ENCODE measurements around the gene PHACTR2. TPM values are rescaled to one million over a fixed set of nuclear protein-coding genes. Genes with fewer than 3 reads are reported as not detected.
"Not testable (repeated sequence)": the region's sequence is repeated elsewhere in the genome, so short reads cannot be mapped to it uniquely, and the experiment has no call there.

Gene PHACTR2
- total and polyA plus RNA-seq, 4 donors = 8.8 to 157 (median 35.3) TPM

- Histone ChIP-seq H3K4me1 (ENCODE audit: control insufficient read depth, insufficient read depth, low read length) (peaks cover 3% of the 10 kb centered on the region), H3K27ac (ENCODE audit: low read depth, low read length) (no peak overlapping the region), H3K9me3 (ENCODE audit: control insufficient read depth, insufficient read depth, low read length) (no peaks in the 10 kb centered on the region), H3K4me3 (ENCODE audit: low read depth, low read length) (no peak overlapping the region), H3K27me3 (ENCODE audit: control insufficient read depth, insufficient read depth, low read length) (no peaks in the 10 kb centered on the region), H3K36me3 (ENCODE audit: control insufficient read depth, insufficient read depth, low read length) (peaks cover 3% of the 10 kb centered on the region)
- DNase-seq (ENCODE audit: low read depth in 4 of 6, low spot score in 6 of 6) = no peak
- 95% methylated on average over 3 of the region's 4 CpGs for WGBS (ENCODE audit: insufficient coverage)
These were observed 161.4 kb downstream of the PHACTR2 start for GRCh38 chr6:143839196-143839595.

GRCh38 chr6:143840595-143841265 lies 163.0 kb downstream of the PHACTR2 start:
- 97% methylated on average over 3 of the region's 6 CpGs for WGBS (ENCODE audit: insufficient coverage)
- Histone ChIP-seq H3K9me3 (ENCODE audit: control insufficient read depth, insufficient read depth, low read length) (no peaks in the 10 kb centered on the region), H3K27me3 (ENCODE audit: control insufficient read depth, insufficient read depth, low read length) (no peaks in the 10 kb centered on the region), H3K4me3 (ENCODE audit: low read depth, low read length) (no peak overlapping the region), H3K4me1 (ENCODE audit: control insufficient read depth, insufficient read depth, low read length) (peaks cover 3% of the 10 kb centered on the region), H3K27ac (ENCODE audit: low read depth, low read length) (no peak overlapping the region), H3K36me3 (ENCODE audit: control insufficient read depth, insufficient read depth, low read length) (peaks cover 10% of the 10 kb centered on the region)
- no peak for DNase-seq (ENCODE audit: low read depth in 4 of 6, low spot score in 6 of 6)

- Histone ChIP-seq H3K4me3 (ENCODE audit: low read depth, low read length) (peak overlapping the region; percentile 85), H3K27ac (ENCODE audit: low read depth, low read length) (peak overlapping the region; percentile 97), H3K4me1 (ENCODE audit: control insufficient read depth, insufficient read depth, low read length) (peaks cover 3% of the 10 kb centered on the region), H3K9me3 (ENCODE audit: control insufficient read depth, insufficient read depth, low read length) (no peaks in the 10 kb centered on the region), H3K27me3 (ENCODE audit: control insufficient read depth, insufficient read depth, low read length) (no peaks in the 10 kb centered on the region), H3K36me3 (ENCODE audit: control insufficient read depth, insufficient read depth, low read length) (peaks cover 17% of the 10 kb centered on the region)
- 0% methylated on average over 1 of the region's 7 CpGs for WGBS (ENCODE audit: insufficient coverage)
- DNase-seq (ENCODE audit: low read depth in 4 of 6, low spot score in 6 of 6) = peak in 1 of 6 donors; percentile 19
These were observed 164.7 kb downstream of the PHACTR2 start for GRCh38 chr6:143842461-143842901.

DNA sequence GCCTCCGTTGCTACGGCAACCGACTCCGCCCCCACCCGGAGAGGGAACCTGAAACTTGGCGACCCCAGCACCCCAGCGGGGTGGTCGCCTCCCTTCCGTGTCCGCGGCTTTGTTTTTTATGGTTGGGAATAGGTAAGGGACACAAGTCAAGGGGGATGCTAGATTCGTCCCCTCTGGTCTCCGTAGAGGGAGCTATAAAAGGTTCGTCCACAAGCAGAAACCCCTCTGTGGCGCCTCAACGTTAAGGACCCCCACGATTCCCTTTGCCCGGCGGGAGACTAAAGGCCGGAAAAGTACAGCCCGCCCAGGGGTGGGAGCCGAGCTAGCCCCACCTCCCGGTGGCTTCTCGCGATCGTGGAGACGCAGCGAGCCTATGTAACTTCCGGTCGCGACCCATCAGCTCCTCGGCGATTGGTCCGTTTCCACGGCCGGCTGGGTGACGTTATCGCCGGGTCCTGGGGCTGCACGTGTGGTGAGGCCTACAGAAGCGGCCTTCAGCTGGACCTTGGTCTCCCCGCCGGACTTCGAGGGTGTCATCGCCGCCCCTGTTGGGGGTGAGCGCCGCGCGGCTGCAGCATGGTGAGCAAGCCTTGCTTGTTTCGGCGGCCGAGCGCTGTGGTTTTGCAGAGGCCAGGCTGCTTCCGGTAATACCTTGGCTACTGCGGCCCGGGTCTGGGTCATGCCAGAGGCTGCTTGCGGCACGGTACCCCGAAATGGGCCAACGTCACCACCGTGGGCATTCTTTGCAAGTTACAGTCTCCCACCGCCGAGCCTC lies 165.3 kb downstream of the PHACTR2 start, which contains the start of gene LTV1:
TSS of gene LTV1 (plus strand) at position 437 of the 775 bp plus-strand sequence. CDS start at position 577, 140 bp downstream.
- 0% methylated on average over 64 of the region's 64 CpGs for WGBS (ENCODE audit: insufficient coverage)

DNA sequence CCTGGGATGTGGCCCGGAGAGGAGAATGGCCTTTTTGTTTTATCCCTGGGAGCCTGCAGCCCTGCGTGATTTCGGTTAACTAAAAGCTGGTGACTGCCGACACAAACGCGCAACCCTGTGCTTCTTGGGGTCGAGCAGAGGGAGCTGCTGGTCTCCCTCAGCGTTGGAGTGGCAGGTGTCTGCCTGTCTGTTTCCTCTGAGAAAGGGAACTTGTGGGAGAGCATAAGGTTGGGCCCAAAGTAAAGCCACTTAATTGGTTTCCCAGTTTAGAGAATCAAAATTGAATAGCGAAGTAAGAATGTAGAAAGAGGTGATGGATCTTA lies 165.9 kb downstream of the PHACTR2 start:
- DNase-seq (ENCODE audit: low read depth in 4 of 6, low spot score in 6 of 6) = no peak
- H3K4me1 ChIP-seq (ENCODE audit: control insufficient read depth, insufficient read depth, low read length) = peaks cover 3% of the 10 kb centered on the region
- no peaks in the 10 kb centered on the region for H3K9me3 ChIP-seq (ENCODE audit: control insufficient read depth, insufficient read depth, low read length)
- peak overlapping the region; percentile 85 for H3K4me3 ChIP-seq (ENCODE audit: low read depth, low read length)
- peak overlapping the region; percentile 97 for H3K27ac ChIP-seq (ENCODE audit: low read depth, low read length)
- H3K27me3 ChIP-seq (ENCODE audit: control insufficient read depth, insufficient read depth, low read length) = no peaks in the 10 kb centered on the region
- peaks cover 23% of the 10 kb centered on the region for H3K36me3 ChIP-seq (ENCODE audit: control insufficient read depth, insufficient read depth, low read length)
- WGBS (ENCODE audit: insufficient coverage) = under 1% methylated on average over 9 of the region's 9 CpGs

More for the DNA sequence above, 165.3 kb downstream of the PHACTR2 start, which contains the start of gene LTV1:
- peak within 1 kb of the TSS; percentile 85 for H3K4me3 ChIP-seq (ENCODE audit: low read depth, low read length)
- no peaks in the 10 kb centered on the region for H3K9me3 ChIP-seq (ENCODE audit: control insufficient read depth, insufficient read depth, low read length)
- H3K36me3 ChIP-seq (ENCODE audit: control insufficient read depth, insufficient read depth, low read length) = peaks cover 19% of the 10 kb centered on the region
- DNase-seq (ENCODE audit: low read depth in 4 of 6, low spot score in 6 of 6) = peak; percentile 93 to 99 (median 96)
- H3K27me3 ChIP-seq (ENCODE audit: control insufficient read depth, insufficient read depth, low read length) = no peaks in the 10 kb centered on the region
- peaks cover 3% of the 10 kb centered on the region for H3K4me1 ChIP-seq (ENCODE audit: control insufficient read depth, insufficient read depth, low read length)
- H3K27ac ChIP-seq (ENCODE audit: low read depth, low read length) = peak within 1 kb of the TSS; percentile 97

DNA sequence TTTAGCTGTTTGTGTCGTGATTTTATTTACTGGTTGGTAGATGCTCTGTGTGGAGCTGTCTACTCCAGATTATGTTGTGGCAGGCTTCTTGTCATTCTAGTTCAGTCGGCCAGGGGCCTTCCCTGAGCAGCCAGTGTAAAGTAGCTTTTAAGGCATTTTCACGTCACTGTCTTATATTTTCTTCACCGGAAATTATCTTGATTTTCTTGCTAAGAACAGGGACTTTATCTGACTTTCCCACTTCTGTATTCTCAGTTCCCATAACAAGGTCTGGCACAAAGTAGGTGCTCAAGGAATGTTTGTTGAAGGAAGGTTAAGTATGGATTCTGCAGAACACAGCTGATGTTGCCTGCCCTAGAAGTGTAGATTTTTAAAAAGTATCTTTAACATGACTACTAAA lies 166.2 kb downstream of the PHACTR2 start:
- H3K4me3 ChIP-seq (ENCODE audit: low read depth, low read length) = peak overlapping the region; percentile 85
- H3K27ac ChIP-seq (ENCODE audit: low read depth, low read length) = peak overlapping the region; percentile 97
- peaks cover 25% of the 10 kb centered on the region for H3K36me3 ChIP-seq (ENCODE audit: control insufficient read depth, insufficient read depth, low read length)
- peaks cover 3% of the 10 kb centered on the region for H3K4me1 ChIP-seq (ENCODE audit: control insufficient read depth, insufficient read depth, low read length)
- H3K27me3 ChIP-seq (ENCODE audit: control insufficient read depth, insufficient read depth, low read length) = no peaks in the 10 kb centered on the region
- H3K9me3 ChIP-seq (ENCODE audit: control insufficient read depth, insufficient read depth, low read length) = no peaks in the 10 kb centered on the region
- WGBS (ENCODE audit: insufficient coverage) = 0% methylated on average over 2 of the region's 4 CpGs
- no peak for DNase-seq (ENCODE audit: low read depth in 4 of 6, low spot score in 6 of 6)

GRCh38 chr6:143845033-143845432 lies 167.3 kb downstream of the PHACTR2 start:
- no peaks in the 10 kb centered on the region for H3K27me3 ChIP-seq (ENCODE audit: control insufficient read depth, insufficient read depth, low read length)
- no peak overlapping the region for H3K4me3 ChIP-seq (ENCODE audit: low read depth, low read length)
- H3K36me3 ChIP-seq (ENCODE audit: control insufficient read depth, insufficient read depth, low read length) = peaks cover 25% of the 10 kb centered on the region
- DNase-seq (ENCODE audit: low read depth in 4 of 6, low spot score in 6 of 6) = no peak
- no peaks in the 10 kb centered on the region for H3K9me3 ChIP-seq (ENCODE audit: control insufficient read depth, insufficient read depth, low read length)
- H3K4me1 ChIP-seq (ENCODE audit: control insufficient read depth, insufficient read depth, low read length) = peaks cover 3% of the 10 kb centered on the region
- H3K27ac ChIP-seq (ENCODE audit: low read depth, low read length) = no peak overlapping the region
- WGBS (ENCODE audit: insufficient coverage) = 83% methylated on average over 1 of the region's 5 CpGs

- peaks cover 19% of the 10 kb centered on the region for H3K36me3 ChIP-seq (ENCODE audit: control insufficient read depth, insufficient read depth, low read length)
- DNase-seq (ENCODE audit: low read depth in 4 of 6, low spot score in 6 of 6); H3K27ac ChIP-seq (ENCODE audit: low read depth, low read length); H3K4me3 ChIP-seq (ENCODE audit: low read depth, low read length); H3K27me3 ChIP-seq (ENCODE audit: control insufficient read depth, insufficient read depth, low read length); H3K4me1 ChIP-seq (ENCODE audit: control insufficient read depth, insufficient read depth, low read length); H3K9me3 ChIP-seq (ENCODE audit: control insufficient read depth, insufficient read depth, low read length): not testable (repeated sequence)
- 100% methylated on average over 1 of the region's 3 CpGs for WGBS (ENCODE audit: insufficient coverage)
These were observed 173.9 kb downstream of the PHACTR2 start for GRCh38 chr6:143851706-143852105.

GRCh38 chr6:143855057-143855456 lies 177.3 kb downstream of the PHACTR2 start:
- not testable (repeated sequence) for H3K27ac ChIP-seq (ENCODE audit: low read depth, low read length); H3K4me3 ChIP-seq (ENCODE audit: low read depth, low read length); H3K4me1 ChIP-seq (ENCODE audit: control insufficient read depth, insufficient read depth, low read length); DNase-seq (ENCODE audit: low read depth in 4 of 6, low spot score in 6 of 6); H3K9me3 ChIP-seq (ENCODE audit: control insufficient read depth, insufficient read depth, low read length); H3K27me3 ChIP-seq (ENCODE audit: control insufficient read depth, insufficient read depth, low read length)
- H3K36me3 ChIP-seq (ENCODE audit: control insufficient read depth, insufficient read depth, low read length) = peaks cover 26% of the 10 kb centered on the region
- no CpG with 5 or more reads among the region's 1 CpG for WGBS (ENCODE audit: insufficient coverage)
